DND-41 (cell line): Measurements from ENCODE around the gene CYP2S1.

Experiments used
- CTCF ChIP-seq: IDR thresholded peaks from 2 replicates; pipeline ENCODE4 v1.5.1; 2012; ENCODE audit warnings: borderline replicate concordance, low read length, moderate library complexity, mild to moderate bottlenecking; ENCODE audit not compliant: poor library complexity, severe bottlenecking; ENCODE audit errors: extremely low read depth
- EZH2 ChIP-seq: IDR thresholded peaks from 3 replicates; pipeline ENCODE4 v1.6.1; 2012; ENCODE audit warnings: borderline replicate concordance, low read depth, mild to moderate bottlenecking, moderate library complexity, low read length, inconsistent platforms; ENCODE audit not compliant: severe bottlenecking

GRCh38 chr19:41222240-41222639 is 29.2 kb downstream of the CYP2S1 start:
- TF ChIP-seq CTCF (no peak), EZH2 (no peak)
